GM12878 (cell line): ENCODE measurements around the gene C9orf50. TPM values are rescaled to one million over a fixed set of nuclear protein-coding genes. Genes with fewer than 3 reads are reported as not detected.

Experiments used
- ATAC-seq: fragments of 200-7000 bp; cut with Tn5 transposase; 3 replicates; pipeline ENCODE4 v1.9.1; 2020; ENCODE audit warnings: mild to moderate bottlenecking, moderate library complexity
- BruUV-seq: library from RNA; stranded (reverse); fragments of 400-500 nt; replicated peaks from 2 replicates; lab custom pipeline; 2021; lab: Mats Ljungman, UMichigan
- CTCF ChIA-PET: fragments of 300-600 bp; sonication (Branson Sonifier 250); formaldehyde crosslinking; extraction: SDS; loops from one replicate; lab custom pipeline; 2021; ENCODE audit warnings: inconsistent platforms; lab: Yijun Ruan, JAX
- POLR2A ChIA-PET: fragments of 350-600 bp; formaldehyde crosslinking; extraction: SDS; loops from one replicate; lab custom pipeline; 2021; ENCODE audit warnings: inconsistent platforms; lab: Charles Lee
- RAD21 ChIA-PET: fragments of 300-600 bp; sonication (Branson Sonifier 250); formaldehyde crosslinking; loops from one replicate; lab custom pipeline; 2023; ENCODE audit warnings: antibody characterized with exemption; ENCODE audit not compliant: unreplicated experiment; lab: Charles Lee
- SMC1A ChIA-PET: fragments of 300-600 bp; sonication (Branson Sonifier 250); formaldehyde crosslinking; loops from one replicate; lab custom pipeline; 2023; ENCODE audit not compliant: unreplicated experiment, uncharacterized antibody; lab: Charles Lee
- DNase-seq: peaks from one replicate; pipeline ENCODE4 v3.0.0-alpha.2; 2011; ENCODE audit warnings: low read depth, low spot score
- FAIRE-seq: peaks from 3 replicates; lab custom pipeline; 2011; peaks lifted over from hg19 to GRCh38; lab: Jason Lieb, UNC
- H2AFZ ChIP-seq: 2 replicates; pipeline ENCODE4 v1.6.0; 2011; ENCODE audit warnings: low read depth, low read length, control low read depth; ENCODE audit not compliant: control insufficient read depth
- H3K27ac ChIP-seq: 2 replicates; pipeline ENCODE4 v1.5.1; 2011; ENCODE audit warnings: control low read depth; ENCODE audit not compliant: control insufficient read depth, insufficient read depth
- H3K27me3 ChIP-seq, 2 experiments: replicated peaks in 1 of 2; 2 replicates each; pipeline versions ENCODE4 v1.6.0 to v1.6.1; 2011; ENCODE audit warnings: low read length in 1 of 2; ENCODE audit not compliant: control insufficient read depth in 2 of 2, insufficient read depth in 2 of 2
- H3K36me3 ChIP-seq, 2 experiments: 2 replicates each; pipeline ENCODE4 v1.5.1; 2011; ENCODE audit warnings: low read length in 1 of 2; ENCODE audit not compliant: control insufficient read depth in 2 of 2, insufficient read depth in 2 of 2
- H3K4me1 ChIP-seq: 2 replicates; pipeline ENCODE4 v1.6.1; 2011; ENCODE audit warnings: mild to moderate bottlenecking, low read length, moderate library complexity, mixed read lengths; ENCODE audit not compliant: control insufficient read depth, insufficient read depth
- H3K4me2 ChIP-seq: 2 replicates; pipeline ENCODE4 v1.6.0; 2011; ENCODE audit warnings: control low read depth; ENCODE audit not compliant: control insufficient read depth, insufficient read depth
- H3K4me3 ChIP-seq: fragments of 200-600 bp; sonication (generic); 2 replicates; pipeline ENCODE4 v1.5.1; 2016
- H3K79me2 ChIP-seq: 2 replicates; pipeline ENCODE4 v1.6.0; 2011; ENCODE audit warnings: low read length; ENCODE audit not compliant: control insufficient read depth, insufficient read depth
- H3K9ac ChIP-seq: 2 replicates; pipeline ENCODE4 v1.8.0; 2011; ENCODE audit warnings: low read length, control low read depth, mixed read lengths; ENCODE audit not compliant: control insufficient read depth, insufficient read depth
- H3K9me3 ChIP-seq: replicated peaks from 3 replicates; pipeline ENCODE4 v1.5.1; 2011; ENCODE audit warnings: mild to moderate bottlenecking, low read length; ENCODE audit not compliant: control insufficient read depth, insufficient read depth
- H4K20me1 ChIP-seq: 2 replicates; pipeline ENCODE4 v1.6.0; 2011; ENCODE audit not compliant: control insufficient read depth, insufficient read depth
- BACH1 ChIP-seq: fragments of 450-650 bp; IDR thresholded peaks from 2 replicates; pipeline ENCODE4 v1.6.1; 2017; ENCODE audit warnings: mild to moderate bottlenecking, borderline replicate concordance
- CHD1 ChIP-seq: IDR thresholded peaks from 2 replicates; pipeline ENCODE4 v1.6.1; 2012; ENCODE audit warnings: low read depth, low read length, improper control_type of control experiment
- GABPA ChIP-seq: IDR thresholded peaks from 2 replicates; pipeline ENCODE4 v1.6.1; 2014; ENCODE audit warnings: antibody characterized with exemption, low read depth, mild to moderate bottlenecking, inconsistent platforms
- KAT2A ChIP-seq: conservative IDR thresholded peaks from 2 replicates; pipeline ENCODE4 v1.6.1; 2011; ENCODE audit warnings: low read depth, low read length; ENCODE audit not compliant: control insufficient read depth
- MTA2 ChIP-seq: fragments of 450-650 bp; IDR thresholded peaks from 2 replicates; pipeline ENCODE4 v1.6.1; 2016; ENCODE audit warnings: low read depth, mild to moderate bottlenecking, moderate library complexity
- MXI1 ChIP-seq: fragments of 150-350 bp; IDR thresholded peaks from 2 replicates; pipeline ENCODE4 v1.6.1; 2011; ENCODE audit warnings: low read depth, mild to moderate bottlenecking, inconsistent platforms, low read length, improper control_type of control experiment
- NFIC ChIP-seq: IDR thresholded peaks from 2 replicates; pipeline ENCODE4 v1.6.1; 2012; ENCODE audit warnings: low read depth, mild to moderate bottlenecking, inconsistent platforms, low read length, moderate library complexity
- NR2C1 ChIP-seq: fragments of 450-650 bp; IDR thresholded peaks from 2 replicates; pipeline ENCODE4 v1.6.1; 2017; ENCODE audit warnings: antibody characterized with exemption, mild to moderate bottlenecking, moderate library complexity
- NRF1 ChIP-seq: conservative IDR thresholded peaks from 2 replicates; pipeline ENCODE4 v1.6.1; 2011; ENCODE audit warnings: mild to moderate bottlenecking, low read depth, low read length, improper control_type of control experiment
- POU2F2 ChIP-seq: IDR thresholded peaks from 3 replicates; pipeline ENCODE4 v1.6.1; 2011; ENCODE audit warnings: low read depth, mild to moderate bottlenecking, low read length, borderline replicate concordance
- RBBP5 ChIP-seq: fragments of 200-600 bp; sonication (generic); conservative IDR thresholded peaks from 2 replicates; pipeline ENCODE4 v1.6.1; 2016
- WRNIP1 ChIP-seq: IDR thresholded peaks from 2 replicates; pipeline ENCODE4 v1.6.1; 2011; ENCODE audit warnings: low read depth, low read length, improper control_type of control experiment, borderline replicate concordance
- ZNF207 ChIP-seq: fragments of 450-650 bp; IDR thresholded peaks from 2 replicates; pipeline ENCODE4 v1.6.1; 2014; ENCODE audit warnings: antibody characterized with exemption, mild to moderate bottlenecking, borderline replicate concordance
- WGBS: methylation state at CpG from one replicate; pipeline ENCODE4 v1.1.6; 2016; ENCODE audit warnings: low lambda C conversion rate; ENCODE audit not compliant: insufficient replicate concordance, insufficient coverage; ENCODE audit errors: missing lambda C conversion rate; 5-methylcytosine and 5-hydroxymethylcytosine counted together
- in situ Hi-C: fragments of 300-500 bp; cut with MboI; formaldehyde crosslinking; loops from 9 replicates; pipeline ENCODE4 v1.14.3; 2018; ENCODE audit warnings: mixed read lengths
- intact Hi-C: fragments of 100-400 bp; cut with micrococcal nuclease; formaldehyde crosslinking; loops from one replicate; pipeline ENCODE4 v1.14.2; 2022; ENCODE audit not compliant: unreplicated experiment
- polyA plus RNA-seq, 11 experiments: library from polyadenylated mRNA; depleted of rRNA in 4 of 11; unstranded in 6 of 11; stranded (reverse) in 5 of 11; fragments of >200 nt; fragmentation: Nextera tagmentation in 4 of 11; fragmentation: Illumina TruSeq in 1 of 11; extraction: Ambion mirVana in 4 of 11; extraction: Trizol in 1 of 11; gene quantifications; 1 replicate in 1 of 11; 2 replicates in 10 of 11; pipeline versions ENCODE4 v1.2.1 to v1.2.3, GENCODE V29; 2011 to 2016; ENCODE audit warnings: inconsistent platforms in 2 of 11, missing spikeins in 2 of 11, low read depth in 1 of 11
- total RNA-seq, 4 experiments: library from RNA; depleted of rRNA in 3 of 4; stranded (reverse); fragments of >200 nt in 3 of 4; fragmentation: Illumina TruSeq in 1 of 4; extraction: Trizol in 1 of 4; gene quantifications; 2 replicates each; pipeline versions ENCODE4 v1.2.1 to v1.2.3, GENCODE V29; 2013 to 2021

C9orf50 gene
- total and polyA plus RNA-seq, 10 of the 15 experiments (the other 5 are each of a cell fraction or from before 2014, with no cell fraction given) = not detected

GRCh38 chr9:129607027-129607387 lies 13.9 kb downstream of the C9orf50 start:
- no TSS peak for BruUV-seq
- POLR2A ChIA-PET = interaction anchor here (1.2 to 1.5 kb wide), 3 partner anchors 11 to 467 kb away, joined by 3 to 6 read pairs (median 5); no protein-coding TSS in a partner anchor

More at GRCh38 chr9:129607027-129607387, 13.9 kb downstream of the C9orf50 start:
- no peak overlapping the region for H3K4me3 ChIP-seq
- intact Hi-C loops = loop anchor here (10.0 kb wide), 1 partner anchor 122 kb away; no protein-coding TSS in a partner anchor
- H3K27me3 ChIP-seq = no peaks in the 10 kb centered on the region
- SMC1A ChIA-PET = interaction anchor here (0.9 to 2.3 kb wide), 7 partner anchors 11 to 475 kb away, joined by 3 to 7 read pairs (median 4); no protein-coding TSS in a partner anchor
- no peak overlapping the region for H3K4me2 ChIP-seq
- CTCF ChIA-PET = interaction anchor here (0.9 to 4.9 kb wide), 8 partner anchors 10 to 476 kb away, joined by 3 to 34 read pairs (median 12); no protein-coding TSS in a partner anchor
- no peak overlapping the region for H3K27ac ChIP-seq
- no peak overlapping the region for H3K9ac ChIP-seq
- in situ Hi-C loops = no loop called here
- WGBS = 90% methylated on average over 5 of the region's 6 CpGs
- H2AFZ ChIP-seq = no peak overlapping the region
- H3K36me3 ChIP-seq = no peaks in the 10 kb centered on the region
- TF ChIP-seq KAT2A = no peak
- TF ChIP-seq NR2C1 = no peak
- TF ChIP-seq CHD1 = no peak
- no peak for TF ChIP-seq GABPA
- TF ChIP-seq NFIC = no peak
- TF ChIP-seq ZNF207 = no peak
- no peak for TF ChIP-seq POU2F2
- no peak for TF ChIP-seq BACH1
- TF ChIP-seq NRF1 = no peak
- TF ChIP-seq MXI1 = no peak
- no peak for TF ChIP-seq WRNIP1
- TF ChIP-seq MTA2 = no peak
- no peak for TF ChIP-seq RBBP5
- DNase-seq (no peak), ATAC-seq (no peak), FAIRE-seq (no peak)
- RAD21 ChIA-PET = interaction anchor here (1.1 to 4.4 kb wide), 5 partner anchors 18 to 477 kb away, joined by 4 to 22 read pairs (median 5); no protein-coding TSS in a partner anchor
- no peaks in the 10 kb centered on the region for H3K79me2 ChIP-seq
- peaks cover 19% of the 10 kb centered on the region for H3K4me1 ChIP-seq
- H3K9me3 ChIP-seq = no peaks in the 10 kb centered on the region
- H4K20me1 ChIP-seq = no peaks in the 10 kb centered on the region
